ENCODE results near the gene ZMIZ1.

ZMIZ1 gene

GRCh38 chr10:79088613-79089355 lies 20.0 kb downstream of the ZMIZ1 start:
- no peak for TF ChIP-seq CTCF (IDR thresholded peaks at IDR 0.05)

- TF ChIP-seq CTCF (IDR thresholded peaks at IDR 0.05), result no peak
Measured at GRCh38 chr10:79089632-79090031, 20.9 kb downstream of the ZMIZ1 start.

GRCh38 chr10:79090134-79090803 lies 21.5 kb downstream of the ZMIZ1 start:
- no peak for TF ChIP-seq CTCF (IDR thresholded peaks at IDR 0.05)

GRCh38 chr10:79092292-79092896 lies 23.6 kb downstream of the ZMIZ1 start:
- no peak for TF ChIP-seq CTCF (IDR thresholded peaks at IDR 0.05)

GRCh38 chr10:79093658-79094411 lies 25.1 kb downstream of the ZMIZ1 start:
- no peak for TF ChIP-seq CTCF (IDR thresholded peaks at IDR 0.05)

GRCh38 chr10:79094412-79095175 lies 25.8 kb downstream of the ZMIZ1 start:
- no peak for TF ChIP-seq CTCF (IDR thresholded peaks at IDR 0.05)

- TF ChIP-seq CTCF (IDR thresholded peaks at IDR 0.05), result no peak
Measured at GRCh38 chr10:79095316-79095715, 26.6 kb downstream of the ZMIZ1 start.

All from LNCAP (cell line).